ENCODE data around the gene GALNT6.
"Not testable (repeated sequence)": the region's sequence is repeated elsewhere in the genome, so short reads cannot be mapped to it uniquely, and the experiment has no call there.

The GALNT6 gene

GRCh38 chr12:51323317-51323960 is 67.8 kb downstream of the GALNT6 start:
- DNase-seq (ENCODE audit: low read depth, low spot score) = no peak

- no peak for DNase-seq (ENCODE audit: low read depth, low spot score)
Measured at GRCh38 chr12:51322452-51322851, 68.8 kb downstream of the GALNT6 start.

GRCh38 chr12:51321882-51322281 is 69.3 kb downstream of the GALNT6 start:
- DNase-seq (ENCODE audit: low read depth, low spot score) = no peak

- no peak for DNase-seq (ENCODE audit: low read depth, low spot score)
Measured at GRCh38 chr12:51320695-51321320, 70.4 kb downstream of the GALNT6 start.

- no peak for DNase-seq (ENCODE audit: low read depth, low spot score)
Measured at GRCh38 chr12:51320311-51320694, 70.9 kb downstream of the GALNT6 start.

GRCh38 chr12:51318846-51319599 is 72.2 kb downstream of the GALNT6 start:
- DNase-seq (ENCODE audit: low read depth, low spot score) = no peak

GRCh38 chr12:51318057-51318806 is 73.0 kb downstream of the GALNT6 start:
- DNase-seq (ENCODE audit: low read depth, low spot score) = not testable (repeated sequence)

GRCh38 chr12:51311389-51311788 is 79.8 kb downstream of the GALNT6 start:
- DNase-seq (ENCODE audit: low read depth, low spot score) = no peak

- DNase-seq (ENCODE audit: low read depth, low spot score) = no peak
Measured at GRCh38 chr12:51307655-51308593, 83.3 kb downstream of the GALNT6 start.

GRCh38 chr12:51306507-51306906 is 84.7 kb downstream of the GALNT6 start:
- no peak for DNase-seq (ENCODE audit: low read depth, low spot score)

Data from brain pericyte (primary cell).